ENCODE measurements around the gene SORBS1. TPM values are rescaled to one million over a fixed set of nuclear protein-coding genes. Genes with fewer than 3 reads are reported as not detected.

Gene SORBS1
- total RNA-seq, 1 experiment from 2014 or later: 0.56 TPM

GRCh38 chr10:95355301-95355700 is 205.9 kb downstream of the SORBS1 start:
- H3K27me3 ChIP-seq (replicated peaks; ENCODE audit: insufficient read depth, low read depth, low read length, poor library complexity): peaks cover 19% of the 10 kb centered on the region
- BruUV-seq (replicated peaks): no TSS peak
- no peak overlapping the region for H3K27ac ChIP-seq (ENCODE audit: low read depth, low read length, poor library complexity, severe bottlenecking)
- H3K4me1 ChIP-seq (ENCODE audit: insufficient read depth, low read length, poor library complexity, severe bottlenecking): no peaks in the 10 kb centered on the region
- POLR2A ChIA-PET (ENCODE audit: low non-redundant PET): no interaction called here
- H3K36me3 ChIP-seq (ENCODE audit: insufficient read depth, low read length, poor library complexity, severe bottlenecking): no peaks in the 10 kb centered on the region
- H3K9me3 ChIP-seq (ENCODE audit: low read depth, low read length, poor library complexity, severe bottlenecking): no peaks in the 10 kb centered on the region
- DNase-seq (ENCODE audit: low spot score): no peak
- intact Hi-C loops (cut with micrococcal nuclease; ENCODE audit: unreplicated experiment): no loop called here
- H3K4me3 ChIP-seq (ENCODE audit: low read depth, low read length, poor library complexity, severe bottlenecking): no peak overlapping the region
- TF ChIP-seq EZH2 (IDR thresholded peaks at IDR 0.05; ENCODE audit: borderline replicate concordance, low read depth, low read length, poor library complexity, severe bottlenecking) (no peak), CTCF (conservative IDR thresholded peaks at IDR 0.05; ENCODE audit: low read depth, low read length) (no peak)
- CTCF ChIA-PET: no interaction called here

- no peak for TF ChIP-seq EZH2 (IDR thresholded peaks at IDR 0.05; ENCODE audit: borderline replicate concordance, low read depth, low read length, poor library complexity, severe bottlenecking)
- TF ChIP-seq CTCF (conservative IDR thresholded peaks at IDR 0.05; ENCODE audit: low read depth, low read length): no peak
- H3K27me3 ChIP-seq (replicated peaks; ENCODE audit: insufficient read depth, low read depth, low read length, poor library complexity): peaks cover 19% of the 10 kb centered on the region
- no peaks in the 10 kb centered on the region for H3K36me3 ChIP-seq (ENCODE audit: insufficient read depth, low read length, poor library complexity, severe bottlenecking)
- H3K4me3 ChIP-seq (ENCODE audit: low read depth, low read length, poor library complexity, severe bottlenecking): no peak overlapping the region
- H3K4me1 ChIP-seq (ENCODE audit: insufficient read depth, low read length, poor library complexity, severe bottlenecking): no peaks in the 10 kb centered on the region
- H3K9me3 ChIP-seq (ENCODE audit: low read depth, low read length, poor library complexity, severe bottlenecking): no peaks in the 10 kb centered on the region
- ChIA-PET POLR2A (ENCODE audit: low non-redundant PET) (no interaction called here), CTCF (no interaction called here)
- intact Hi-C loops (cut with micrococcal nuclease; ENCODE audit: unreplicated experiment): no loop called here
- no peak for DNase-seq (ENCODE audit: low spot score)
- no TSS peak for BruUV-seq (replicated peaks)
- no peak overlapping the region for H3K27ac ChIP-seq (ENCODE audit: low read depth, low read length, poor library complexity, severe bottlenecking)
Measured at GRCh38 chr10:95354110-95354509, 207.1 kb downstream of the SORBS1 start.

GRCh38 chr10:95353123-95353522 is 208.0 kb downstream of the SORBS1 start:
- Histone ChIP-seq H3K27me3 (replicated peaks; ENCODE audit: insufficient read depth, low read depth, low read length, poor library complexity) (peaks cover 19% of the 10 kb centered on the region), H3K36me3 (ENCODE audit: insufficient read depth, low read length, poor library complexity, severe bottlenecking) (no peaks in the 10 kb centered on the region), H3K4me3 (ENCODE audit: low read depth, low read length, poor library complexity, severe bottlenecking) (no peak overlapping the region), H3K9me3 (ENCODE audit: low read depth, low read length, poor library complexity, severe bottlenecking) (no peaks in the 10 kb centered on the region), H3K4me1 (ENCODE audit: insufficient read depth, low read length, poor library complexity, severe bottlenecking) (no peaks in the 10 kb centered on the region), H3K27ac (ENCODE audit: low read depth, low read length, poor library complexity, severe bottlenecking) (no peak overlapping the region)
- DNase-seq (ENCODE audit: low spot score): no peak
- CTCF ChIA-PET: no interaction called here
- POLR2A ChIA-PET (ENCODE audit: low non-redundant PET): no interaction called here
- no TSS peak for BruUV-seq (replicated peaks)
- intact Hi-C loops (cut with micrococcal nuclease; ENCODE audit: unreplicated experiment): no loop called here
- TF ChIP-seq EZH2 (IDR thresholded peaks at IDR 0.05; ENCODE audit: borderline replicate concordance, low read depth, low read length, poor library complexity, severe bottlenecking): no peak
- TF ChIP-seq CTCF (conservative IDR thresholded peaks at IDR 0.05; ENCODE audit: low read depth, low read length): no peak

Measured in A673 (cell line).